A204.1 (cell line): ENCODE measurements around the gene MICAL3.

ENCODE experiments used
- FAIRE-seq: peaks from 2 replicates; lab custom pipeline; 2012; peaks lifted over from hg19 to GRCh38; lab: Jason Lieb, UNC

Gene MICAL3

GRCh38 chr22:17810570-17811116, 213.7 kb downstream of the MICAL3 start:
- FAIRE-seq = no peak

- no peak for FAIRE-seq
These were observed 215.5 kb downstream of the MICAL3 start for GRCh38 chr22:17808693-17809403.

- FAIRE-seq = no peak
These were observed 216.6 kb downstream of the MICAL3 start for GRCh38 chr22:17807578-17808410.

GRCh38 chr22:17807086-17807485, 217.3 kb downstream of the MICAL3 start:
- FAIRE-seq = no peak

- FAIRE-seq = no peak
These were observed 217.9 kb downstream of the MICAL3 start for GRCh38 chr22:17806437-17806836.

- no peak for FAIRE-seq
These were observed 219.9 kb downstream of the MICAL3 start for GRCh38 chr22:17804331-17805080.

- no peak for FAIRE-seq
These were observed 220.6 kb downstream of the MICAL3 start for GRCh38 chr22:17803609-17804270.

GRCh38 chr22:17802822-17803221, 221.5 kb downstream of the MICAL3 start:
- FAIRE-seq = no peak

- FAIRE-seq = no peak
These were observed 221.9 kb downstream of the MICAL3 start for GRCh38 chr22:17802411-17802810.

GRCh38 chr22:17797721-17798559, 226.4 kb downstream of the MICAL3 start:
- FAIRE-seq = no peak

GRCh38 chr22:17796695-17797094, 227.7 kb downstream of the MICAL3 start:
- no peak for FAIRE-seq

- FAIRE-seq = no peak
These were observed 228.5 kb downstream of the MICAL3 start for GRCh38 chr22:17795661-17796548.

- FAIRE-seq = no peak
These were observed 229.4 kb downstream of the MICAL3 start for GRCh38 chr22:17794726-17795542.

- no peak for FAIRE-seq
These were observed 231.4 kb downstream of the MICAL3 start for GRCh38 chr22:17792854-17793434.

- FAIRE-seq = no peak
These were observed 232.1 kb downstream of the MICAL3 start for GRCh38 chr22:17792299-17792698.

GRCh38 chr22:17791196-17791595, 233.2 kb downstream of the MICAL3 start:
- no peak for FAIRE-seq

- FAIRE-seq = no peak
These were observed 234.8 kb downstream of the MICAL3 start for GRCh38 chr22:17789379-17790200.
